GM12872 (cell line): ENCODE data around the gene DIO3.

ENCODE experiments used
- TF ChIP-seq, protein P1 (sequence below): IDR thresholded peaks from 3 replicates; pipeline ENCODE4 v1.5.1; 2011; ENCODE audit warnings: low read depth, mild to moderate bottlenecking, low read length, moderate library complexity; ENCODE audit not compliant: insufficient read depth

Gene DIO3

DNA sequence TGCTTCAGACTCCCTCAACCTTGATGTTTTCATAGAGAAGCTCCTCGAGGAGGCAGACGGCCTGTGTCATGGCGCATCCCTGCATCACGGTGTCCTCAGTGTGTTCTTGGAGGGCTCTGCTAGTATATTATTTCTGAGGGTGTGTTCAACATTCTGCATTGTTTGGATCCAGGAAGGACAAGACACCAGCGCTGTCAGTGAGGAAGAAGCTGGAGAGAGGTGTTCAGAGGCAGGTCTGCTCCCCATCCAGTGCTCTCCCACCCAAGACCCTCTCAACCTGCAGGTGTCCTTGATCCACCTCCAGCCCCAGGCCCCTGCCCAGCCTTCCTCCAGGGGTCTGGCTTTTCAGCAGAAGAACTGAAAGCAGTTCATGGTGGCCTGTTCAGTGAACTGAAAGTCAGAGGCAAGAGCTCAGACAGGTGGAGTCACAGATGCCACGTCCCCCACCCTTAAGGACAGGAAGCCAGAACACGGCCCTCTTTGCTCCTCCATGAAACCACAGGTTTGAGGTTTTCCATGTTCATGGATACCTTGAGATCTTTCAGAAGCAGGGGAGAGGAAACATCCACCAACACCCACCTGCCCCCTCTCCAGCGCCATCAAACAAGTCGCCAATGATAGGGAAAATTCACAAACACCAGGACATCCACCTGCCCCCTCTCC, 37.4 kb downstream of the DIO3 start:
- TF ChIP-seq, protein P1, sequence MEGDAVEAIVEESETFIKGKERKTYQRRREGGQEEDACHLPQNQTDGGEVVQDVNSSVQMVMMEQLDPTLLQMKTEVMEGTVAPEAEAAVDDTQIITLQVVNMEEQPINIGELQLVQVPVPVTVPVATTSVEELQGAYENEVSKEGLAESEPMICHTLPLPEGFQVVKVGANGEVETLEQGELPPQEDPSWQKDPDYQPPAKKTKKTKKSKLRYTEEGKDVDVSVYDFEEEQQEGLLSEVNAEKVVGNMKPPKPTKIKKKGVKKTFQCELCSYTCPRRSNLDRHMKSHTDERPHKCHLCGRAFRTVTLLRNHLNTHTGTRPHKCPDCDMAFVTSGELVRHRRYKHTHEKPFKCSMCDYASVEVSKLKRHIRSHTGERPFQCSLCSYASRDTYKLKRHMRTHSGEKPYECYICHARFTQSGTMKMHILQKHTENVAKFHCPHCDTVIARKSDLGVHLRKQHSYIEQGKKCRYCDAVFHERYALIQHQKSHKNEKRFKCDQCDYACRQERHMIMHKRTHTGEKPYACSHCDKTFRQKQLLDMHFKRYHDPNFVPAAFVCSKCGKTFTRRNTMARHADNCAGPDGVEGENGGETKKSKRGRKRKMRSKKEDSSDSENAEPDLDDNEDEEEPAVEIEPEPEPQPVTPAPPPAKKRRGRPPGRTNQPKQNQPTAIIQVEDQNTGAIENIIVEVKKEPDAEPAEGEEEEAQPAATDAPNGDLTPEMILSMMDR, result no peak

DNA sequence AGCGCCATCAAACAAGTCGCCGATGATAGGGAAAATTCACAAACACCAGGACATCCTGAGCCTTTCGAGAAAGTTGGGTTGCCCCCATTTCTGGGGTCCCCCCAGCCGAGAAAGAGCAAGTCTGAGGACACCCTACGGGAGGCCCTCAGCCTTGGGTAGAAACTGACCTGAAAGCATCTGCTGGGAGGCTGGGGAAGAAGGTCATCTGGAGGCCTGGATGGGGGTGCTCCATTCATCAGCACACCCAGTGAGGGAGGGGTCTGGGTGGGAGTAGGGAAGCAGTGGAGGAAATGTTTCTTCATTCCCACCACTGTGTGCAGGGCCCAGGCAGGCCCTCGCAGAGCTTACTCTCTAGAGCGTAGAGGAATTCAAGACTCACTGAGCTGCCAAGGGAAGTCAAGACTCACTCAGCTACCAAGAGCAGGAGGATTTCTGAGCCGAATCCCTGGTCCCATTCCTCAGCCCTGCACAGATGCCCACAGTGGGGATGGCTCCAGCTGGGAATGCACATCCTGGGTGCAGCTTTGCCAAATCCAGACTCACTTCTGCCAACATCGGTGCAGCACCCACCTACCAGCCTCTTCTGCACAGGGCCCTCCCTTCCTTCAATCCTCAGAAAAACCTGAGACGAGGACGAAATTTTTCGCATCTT, 38.1 kb downstream of the DIO3 start:
- TF ChIP-seq, protein P1, result no peak

DNA sequence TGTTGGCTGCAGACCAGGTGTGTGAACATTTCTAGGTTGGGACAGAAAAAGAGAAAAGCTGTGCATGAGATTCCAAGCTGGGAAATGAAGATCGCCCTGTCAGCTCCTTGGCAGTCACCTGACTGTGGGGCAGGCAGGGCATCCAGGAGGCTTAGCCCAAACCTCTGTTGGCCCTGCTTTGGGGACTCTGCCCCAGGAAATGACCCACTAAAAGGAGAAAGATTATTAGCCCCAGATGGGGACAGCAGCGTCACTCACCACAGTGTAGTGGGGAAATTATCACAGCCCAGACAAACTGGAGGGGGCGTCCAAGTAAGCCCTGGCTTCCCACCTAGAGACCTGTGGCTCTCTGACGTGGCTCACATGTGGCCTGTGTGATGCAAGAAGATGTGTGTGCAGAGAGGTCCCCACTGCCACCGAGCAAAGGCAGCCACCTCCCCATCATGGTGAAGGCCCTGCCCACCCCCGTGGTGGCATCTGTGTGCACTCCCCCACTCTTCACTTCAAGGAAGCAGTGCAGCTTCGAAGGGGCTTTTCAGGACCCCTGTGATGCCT, 39.1 kb downstream of the DIO3 start:
- TF ChIP-seq, protein P1, result no peak

DNA sequence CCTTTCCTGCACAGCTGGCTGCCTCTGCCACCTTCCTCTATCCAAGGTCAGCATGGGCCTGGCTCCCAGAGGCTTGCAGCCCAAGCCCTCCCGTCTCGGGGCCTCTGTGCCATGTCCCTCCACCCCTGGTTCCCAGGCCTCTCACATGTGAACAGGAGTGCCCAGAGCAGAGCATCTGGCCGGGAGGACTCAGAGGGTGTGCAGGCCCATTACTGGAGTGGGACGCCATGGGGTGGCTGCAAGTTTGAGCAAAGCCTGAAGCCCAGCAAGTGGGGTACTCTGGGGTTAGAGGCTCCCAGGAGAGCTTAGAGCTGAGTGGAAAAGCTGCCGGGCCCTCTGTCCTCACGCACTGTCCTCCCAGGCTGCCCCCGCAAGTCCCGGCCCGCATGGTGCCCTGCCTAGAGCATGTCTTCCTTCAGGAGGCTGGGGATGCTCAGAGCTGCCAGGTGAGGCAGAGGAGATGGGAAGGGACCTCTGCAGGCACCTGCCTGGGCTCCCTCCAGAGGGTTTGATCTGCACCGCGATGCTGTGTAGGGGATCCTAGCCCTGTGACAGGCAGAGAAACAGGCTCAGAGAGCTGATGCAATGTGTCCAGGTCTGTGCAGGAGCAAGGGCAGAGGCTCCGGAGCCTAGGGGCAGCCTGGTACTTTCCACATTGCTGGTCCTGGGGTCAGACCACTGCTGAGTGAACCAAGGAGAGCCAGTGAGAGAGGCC, 39.8 kb downstream of the DIO3 start:
- TF ChIP-seq, protein P1, result no peak

DNA sequence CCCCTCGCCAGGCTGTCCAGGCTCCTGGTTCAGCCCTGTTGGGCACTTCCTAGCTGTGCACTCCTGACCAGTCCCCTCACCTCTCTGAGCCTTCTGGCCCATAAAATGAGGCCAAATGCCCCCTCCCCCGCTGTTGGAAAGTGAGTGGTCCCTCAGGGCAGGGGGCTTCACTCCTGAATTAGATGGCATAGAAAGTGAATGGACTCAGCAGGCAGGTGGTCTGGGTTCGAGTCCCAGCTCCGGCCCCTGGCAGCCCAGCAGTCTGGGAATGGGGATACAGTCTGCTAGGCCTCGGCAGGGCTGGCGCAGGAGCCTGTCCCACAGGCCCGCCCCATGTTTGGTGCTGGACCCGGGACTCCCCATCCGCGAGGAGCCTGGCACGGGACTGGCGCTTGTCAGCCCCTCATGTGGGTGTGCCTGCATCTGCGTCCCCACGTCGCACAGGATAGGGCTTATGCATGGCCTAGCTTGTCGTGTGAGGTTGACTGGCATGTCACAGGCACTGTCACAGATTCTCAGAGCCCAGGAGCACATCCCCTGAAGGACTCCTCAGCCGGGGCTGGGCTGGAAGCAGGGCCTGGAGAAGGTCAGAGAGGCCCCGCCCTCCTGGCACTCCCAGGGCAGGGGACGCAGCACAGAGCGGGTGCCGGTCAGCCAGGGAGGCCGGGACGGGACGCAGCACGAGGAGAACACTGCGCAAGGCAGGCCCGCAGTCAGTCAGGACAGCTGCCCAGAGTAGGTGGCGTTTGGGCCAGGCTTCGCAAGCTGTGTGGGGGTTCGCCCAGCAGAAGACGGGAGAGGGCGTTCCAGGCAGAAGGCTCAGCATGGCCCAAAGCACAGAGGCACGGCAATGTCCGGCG, 40.5 kb downstream of the DIO3 start:
- TF ChIP-seq, protein P1, result no peak

DNA sequence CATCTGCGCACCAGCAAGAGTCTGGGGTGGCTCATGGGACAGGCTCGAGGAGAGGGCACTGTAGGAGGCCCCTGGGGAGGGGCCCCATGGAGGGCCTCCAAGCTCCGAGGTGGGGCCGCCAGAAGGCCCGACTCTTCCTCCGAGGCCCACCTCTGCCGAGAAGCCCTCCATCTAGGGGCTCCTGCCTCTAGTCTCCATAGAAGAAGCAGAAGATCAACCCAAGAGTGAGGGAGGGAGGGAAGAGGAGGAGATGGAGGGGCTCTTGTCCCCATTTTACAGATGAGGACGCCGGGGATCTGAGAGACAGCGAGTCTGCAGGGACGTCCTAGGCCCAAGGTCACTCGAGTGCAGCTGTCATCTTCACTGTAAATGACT, 41.2 kb downstream of the DIO3 start:
- TF ChIP-seq, protein P1, result no peak

DNA sequence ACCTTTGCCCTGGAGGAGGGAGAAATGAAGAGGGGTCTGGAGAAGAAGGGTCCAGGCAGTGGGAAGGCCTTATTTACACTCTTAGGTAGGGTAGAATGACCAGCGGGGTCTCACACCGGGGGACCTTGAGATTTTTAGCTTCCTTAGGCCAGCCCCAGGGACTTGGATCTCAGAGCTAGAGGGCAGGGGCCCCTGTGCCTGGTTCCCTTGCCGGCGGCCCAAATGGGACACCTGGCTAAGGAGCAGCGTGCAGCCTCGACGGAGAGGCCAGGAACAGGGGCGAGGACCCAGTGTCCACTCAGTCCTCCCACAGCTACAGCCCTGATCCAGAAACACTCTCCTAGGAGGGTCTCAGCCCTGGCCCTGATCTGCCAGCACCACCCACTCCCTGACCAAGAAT, 41.8 kb downstream of the DIO3 start:
- TF ChIP-seq, protein P1, result no peak
